Stimulated activated CD8-positive, alpha-beta memory T cell treated with anti-CD3 and anti-CD28 coated beads, Interleukin-15, amount 100 ng/mL, for 1 hour (primary cell): ENCODE results near the gene ACKR3.

ENCODE experiments used
- DNase-seq: peaks from one replicate; pipeline ENCODE4 v3.0.0-alpha.2; 2020; ENCODE audit warnings: low read depth

The ACKR3 gene

GRCh38 chr2:236550290-236550689 is 19.3 kb upstream of the ACKR3 start:
- DNase-seq = no peak

GRCh38 chr2:236550701-236551465 is 18.7 kb upstream of the ACKR3 start:
- DNase-seq = no peak

DNA sequence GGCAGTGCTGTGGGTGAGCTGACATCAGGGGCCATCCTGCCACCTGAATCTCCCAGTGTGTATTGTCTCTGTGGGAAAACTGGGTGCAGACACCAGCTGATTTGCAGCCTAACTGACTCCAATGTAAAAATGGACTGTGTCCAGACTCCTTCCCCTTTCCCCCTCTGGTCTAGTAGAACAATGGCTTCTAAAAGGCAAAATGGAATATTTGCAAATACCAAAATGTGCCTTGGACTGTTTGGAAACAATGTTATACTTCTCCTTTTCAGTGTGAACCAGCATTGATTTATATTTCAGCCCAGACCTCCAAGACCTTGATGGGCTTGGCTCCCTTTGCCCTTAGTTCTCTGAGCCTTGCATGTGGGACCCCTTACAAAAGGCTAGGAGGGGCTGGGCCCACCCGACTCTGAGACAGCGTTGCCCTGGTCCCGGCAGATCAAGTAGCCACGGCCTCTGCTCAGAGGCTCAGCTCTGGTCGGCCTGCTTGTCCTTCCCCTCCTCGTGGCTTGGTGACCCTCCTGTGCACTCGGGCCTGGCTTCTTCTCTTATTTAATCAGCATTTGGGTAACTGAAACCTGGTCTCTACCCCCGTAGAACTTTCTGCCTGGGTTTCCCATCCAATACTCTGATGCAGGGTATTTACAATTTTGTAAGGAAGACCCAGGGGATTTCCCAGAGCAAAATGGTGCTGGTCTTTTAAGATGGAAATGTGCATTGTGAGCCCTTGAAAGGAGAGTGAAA is 18.0 kb upstream of the ACKR3 start:
- DNase-seq = no peak

DNA sequence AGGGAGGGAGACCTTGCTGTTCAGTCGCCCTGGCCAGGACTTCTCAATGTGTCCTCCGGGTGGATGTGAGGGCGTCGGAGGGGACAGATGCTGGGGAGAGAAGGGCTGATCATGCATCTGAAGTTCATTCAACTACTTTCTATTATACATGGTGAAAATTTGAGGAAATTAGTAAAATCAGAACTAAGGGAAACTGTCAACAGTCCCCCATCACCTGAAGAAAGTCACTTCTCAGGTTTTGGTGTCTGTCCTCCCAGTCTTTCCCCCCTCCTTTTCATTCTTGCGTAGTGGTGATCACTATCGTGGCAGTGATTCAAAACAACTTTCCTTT is 17.4 kb upstream of the ACKR3 start:
- no peak for DNase-seq

- DNase-seq = no peak
Observed at GRCh38 chr2:236552581-236553363, 16.9 kb upstream of the ACKR3 start.

- DNase-seq = no peak
Observed at GRCh38 chr2:236553522-236553921, 16.1 kb upstream of the ACKR3 start.

DNA sequence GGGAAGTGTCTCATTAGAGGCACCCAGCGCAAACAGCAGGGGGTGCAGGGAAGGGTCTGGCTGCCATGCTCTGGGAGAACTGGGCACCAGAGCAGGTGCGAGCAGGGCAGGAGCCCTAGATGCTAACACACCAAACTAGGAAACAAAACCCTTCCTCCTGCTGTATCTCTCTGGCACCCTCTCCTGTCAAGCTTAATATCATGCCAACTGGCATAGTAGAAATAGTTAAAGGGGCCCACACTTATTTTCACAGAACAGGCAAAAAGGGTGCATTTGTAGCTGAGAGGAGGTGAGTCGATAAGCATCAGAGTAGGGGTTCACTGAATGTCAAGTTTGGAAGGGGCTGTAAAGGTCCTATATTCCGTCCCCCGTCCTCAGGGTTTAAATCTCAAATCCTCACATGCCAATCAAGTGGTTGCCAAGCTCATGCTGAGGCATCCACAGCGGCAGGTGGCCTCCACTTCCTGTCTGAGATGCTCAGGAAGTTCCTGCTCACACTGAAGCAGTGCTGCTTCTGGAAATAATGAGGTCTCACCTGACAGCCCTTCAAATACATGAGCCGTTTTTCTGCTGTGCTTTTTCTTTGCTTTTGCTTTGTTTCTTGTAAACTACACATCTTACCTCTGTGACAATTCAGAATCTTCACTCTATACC is 14.9 kb upstream of the ACKR3 start:
- DNase-seq = no peak

DNA sequence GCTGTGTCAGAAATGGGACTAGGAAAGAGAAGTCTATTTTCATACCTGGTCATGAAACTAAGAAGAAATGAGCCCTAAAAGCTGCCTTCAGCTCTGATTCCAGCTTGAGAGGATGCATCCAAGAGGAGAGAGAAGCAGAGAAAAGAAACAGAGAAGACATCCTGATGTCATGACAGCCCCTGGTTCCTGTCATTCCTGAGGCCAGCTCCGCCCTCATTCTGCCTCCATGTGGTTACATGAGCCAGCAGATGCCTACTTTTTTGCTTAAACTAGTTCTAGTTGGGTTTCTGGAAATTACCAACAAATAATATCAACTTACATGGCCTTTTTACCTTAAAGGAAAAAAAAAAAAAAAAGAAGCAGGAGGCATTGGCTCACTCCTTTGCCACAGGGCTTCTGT is 14.1 kb upstream of the ACKR3 start:
- DNase-seq = no peak

- DNase-seq = no peak
Observed at GRCh38 chr2:236557306-236558030, 12.2 kb upstream of the ACKR3 start.

DNA sequence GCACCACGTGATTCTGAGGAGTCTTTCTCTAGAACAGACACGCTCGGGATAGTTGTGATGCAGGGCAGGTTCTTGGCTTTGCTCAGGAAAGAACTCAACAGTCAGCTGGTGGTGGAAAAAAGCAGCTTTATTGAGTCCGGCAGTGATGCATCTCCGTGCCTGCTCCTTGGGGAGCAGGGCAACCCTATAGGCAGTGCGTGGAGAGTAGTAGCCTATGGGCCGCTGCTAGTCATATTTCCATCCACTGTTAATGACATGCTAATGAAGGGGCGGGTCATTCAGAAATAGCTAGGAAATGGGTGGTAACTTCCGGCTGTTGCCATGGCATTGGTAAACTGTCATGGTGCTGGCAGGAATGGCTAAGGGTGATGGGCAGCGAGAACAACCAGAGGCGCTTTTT is 11.6 kb upstream of the ACKR3 start:
- DNase-seq = no peak

DNA sequence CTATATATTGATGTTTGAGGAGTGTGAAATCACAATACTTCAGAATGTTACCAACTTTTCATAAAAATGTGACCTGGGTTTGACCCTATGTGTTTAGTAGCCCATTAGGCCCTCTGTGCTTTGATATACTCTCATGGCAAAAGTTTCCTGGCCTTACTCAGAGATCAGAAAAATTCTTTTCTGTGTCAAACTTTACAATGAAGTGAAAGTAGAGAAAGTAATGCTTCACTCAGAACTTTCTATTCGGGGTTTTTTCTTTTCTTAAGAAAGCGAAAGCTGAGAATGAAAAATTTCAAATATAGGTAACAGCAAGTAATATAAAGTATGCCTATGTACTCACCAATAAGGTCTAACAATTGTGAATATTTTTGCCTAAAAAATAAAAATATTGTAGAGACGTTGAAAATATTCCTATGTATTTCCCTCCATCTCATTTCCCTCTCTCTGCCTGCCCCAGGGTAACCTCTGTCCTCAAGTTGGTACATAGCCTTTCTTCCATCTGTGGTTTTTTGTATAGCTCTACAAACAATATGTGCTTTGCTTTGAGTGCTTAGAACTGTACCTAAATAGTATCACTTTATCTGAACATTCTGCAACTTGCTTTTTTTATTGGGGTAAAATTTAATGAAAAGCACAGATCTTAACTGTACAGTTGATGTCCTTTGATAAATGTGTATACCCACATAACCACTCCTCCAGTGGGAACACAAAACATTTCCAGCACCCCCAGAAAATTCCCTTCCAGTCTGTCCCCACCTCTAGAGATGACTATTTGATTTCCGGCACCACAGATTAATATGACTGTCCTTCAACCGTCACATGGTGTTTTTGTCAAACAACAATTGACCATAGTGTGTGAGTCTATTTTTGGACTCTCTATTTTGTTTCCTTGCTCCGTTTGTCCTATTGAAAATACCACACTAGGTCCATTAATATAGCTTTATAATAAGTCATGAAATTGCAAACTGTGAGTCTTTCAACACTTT is 10.3 kb upstream of the ACKR3 start:
- no peak for DNase-seq

- DNase-seq = no peak
Observed at GRCh38 chr2:236561874-236562273, 7.8 kb upstream of the ACKR3 start.

DNA sequence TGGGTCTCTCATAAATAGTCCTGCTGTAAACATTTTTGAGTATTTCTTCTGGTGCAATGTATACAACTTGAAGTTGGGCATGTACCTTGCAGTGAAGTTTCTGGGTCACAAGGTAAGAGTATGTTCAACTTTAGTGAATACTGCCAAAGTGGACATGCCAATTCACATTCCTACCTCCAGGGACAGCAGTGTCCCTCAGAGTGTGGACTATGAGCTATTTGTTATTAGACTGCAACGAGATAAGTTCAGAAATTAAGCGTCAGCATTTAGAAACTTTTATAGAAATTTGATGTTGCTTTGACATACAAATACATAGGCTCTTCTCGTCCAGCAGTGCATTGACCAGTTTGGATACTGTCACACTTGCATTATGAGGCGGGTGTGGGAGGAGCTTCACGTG is 7.2 kb upstream of the ACKR3 start:
- DNase-seq = no peak

GRCh38 chr2:236563953-236564352 is 5.7 kb upstream of the ACKR3 start:
- no peak for DNase-seq

DNA sequence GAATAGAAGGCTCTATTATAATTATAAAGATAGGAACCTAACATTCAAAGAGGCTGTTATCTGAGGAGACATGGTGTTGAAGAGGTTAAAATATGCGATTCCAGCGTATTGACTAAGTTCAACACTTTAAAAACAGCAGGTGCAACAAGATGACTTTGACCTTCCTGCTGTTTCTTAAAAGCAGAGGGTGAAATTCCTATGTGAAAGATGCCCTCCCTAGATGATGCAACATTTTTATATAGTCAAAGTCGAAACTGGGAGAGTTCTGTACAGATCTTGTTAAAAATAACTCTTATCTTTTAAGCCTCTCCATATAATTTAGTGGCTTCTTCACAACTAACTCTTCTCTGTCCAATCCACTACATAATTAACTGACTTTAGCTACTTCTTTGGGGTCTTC is 4.4 kb upstream of the ACKR3 start:
- DNase-seq = no peak

DNA sequence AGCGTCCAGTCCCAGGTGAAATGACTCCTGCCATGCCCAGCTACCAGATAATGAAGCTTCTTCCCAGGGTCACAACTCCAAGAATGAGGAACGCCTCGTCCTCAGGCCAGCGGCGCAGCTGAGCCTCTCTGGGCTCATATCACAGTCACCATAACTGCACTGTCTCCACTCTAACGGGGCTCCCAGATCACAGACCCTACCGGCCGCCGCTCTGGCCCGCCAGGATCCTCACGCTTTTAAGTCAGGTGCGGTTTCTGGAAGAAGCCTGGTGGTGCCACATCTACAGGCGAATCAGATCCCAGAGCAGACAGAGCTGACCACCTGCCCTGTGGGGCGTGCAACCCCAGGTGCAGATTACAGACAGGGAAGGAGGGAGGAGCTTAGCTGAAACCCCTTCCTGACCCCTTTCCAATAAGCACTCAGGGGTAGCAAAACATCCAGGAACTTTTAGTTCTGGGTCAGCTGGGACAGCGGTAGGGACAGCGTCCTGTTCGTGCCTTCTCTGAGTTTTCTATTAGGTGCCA is 3.7 kb upstream of the ACKR3 start:
- DNase-seq = no peak

DNA sequence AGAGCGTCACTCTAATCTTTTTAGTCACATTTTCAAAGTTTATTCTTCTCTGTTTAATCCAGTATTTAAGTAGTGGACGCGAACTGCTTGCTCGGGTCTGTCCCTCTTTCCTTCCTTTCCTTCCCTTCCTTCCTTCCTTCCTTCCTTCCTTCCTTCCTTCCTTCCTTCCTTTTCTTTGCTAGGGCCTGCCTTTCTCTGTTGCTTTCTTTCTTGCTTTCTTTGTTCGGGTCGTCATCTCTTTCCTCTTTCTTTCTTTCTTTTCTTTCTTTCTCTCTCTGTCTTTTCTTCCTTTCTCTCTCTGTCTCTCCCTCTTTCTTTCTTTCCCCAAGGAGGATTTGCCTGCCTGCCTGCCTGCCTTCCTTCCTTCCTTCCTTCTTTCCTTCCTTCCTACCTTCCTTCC is 3.0 kb upstream of the ACKR3 start:
- DNase-seq = no peak

DNA sequence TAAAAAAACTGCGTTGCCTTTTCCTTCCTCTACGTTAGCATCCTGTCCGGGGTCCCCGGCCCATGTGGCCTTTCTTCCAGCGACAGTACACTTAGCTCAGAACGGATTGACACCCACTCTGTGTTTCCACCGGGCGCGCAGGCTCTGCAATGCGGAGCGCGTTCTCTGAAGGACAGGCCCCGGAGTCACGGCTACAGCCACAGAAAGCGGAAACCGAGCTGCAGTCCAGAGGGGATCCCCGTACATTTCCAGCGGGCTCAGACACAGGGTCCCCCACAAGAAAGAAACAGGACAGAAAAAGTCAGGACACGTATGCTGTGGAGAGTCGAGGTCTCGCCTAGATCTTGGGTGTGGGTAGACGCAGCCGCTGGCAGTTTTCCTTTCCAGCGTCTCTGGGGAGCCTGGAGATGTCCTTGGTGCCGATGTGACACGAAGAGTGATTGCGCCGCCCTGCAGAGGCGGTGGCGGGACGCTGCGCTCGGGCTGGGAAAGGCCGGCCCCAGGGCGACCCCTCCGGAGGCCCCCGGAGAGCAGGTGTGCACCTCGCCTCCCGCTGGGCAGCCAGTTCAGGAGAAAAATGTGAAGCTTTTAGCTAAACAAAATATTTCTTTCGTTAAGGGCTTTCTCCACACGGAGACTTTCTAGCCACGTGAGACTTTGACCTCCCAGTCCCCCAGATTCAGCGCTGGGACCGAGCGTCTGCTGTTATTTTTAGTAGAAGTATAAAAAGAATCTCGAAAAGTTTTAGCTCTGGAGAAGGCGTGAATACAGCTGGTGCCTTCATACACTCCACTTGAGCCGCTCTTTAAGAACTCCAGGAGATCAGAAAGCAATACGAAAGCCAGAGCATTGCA is 1.3 kb upstream of the ACKR3 start:
- DNase-seq = no peak

GRCh38 chr2:236568922-236569572 is 578 bp upstream of the ACKR3 start:
- DNase-seq = no peak
